ENCODE results near the gene MYH7B.

The MYH7B gene

DNA sequence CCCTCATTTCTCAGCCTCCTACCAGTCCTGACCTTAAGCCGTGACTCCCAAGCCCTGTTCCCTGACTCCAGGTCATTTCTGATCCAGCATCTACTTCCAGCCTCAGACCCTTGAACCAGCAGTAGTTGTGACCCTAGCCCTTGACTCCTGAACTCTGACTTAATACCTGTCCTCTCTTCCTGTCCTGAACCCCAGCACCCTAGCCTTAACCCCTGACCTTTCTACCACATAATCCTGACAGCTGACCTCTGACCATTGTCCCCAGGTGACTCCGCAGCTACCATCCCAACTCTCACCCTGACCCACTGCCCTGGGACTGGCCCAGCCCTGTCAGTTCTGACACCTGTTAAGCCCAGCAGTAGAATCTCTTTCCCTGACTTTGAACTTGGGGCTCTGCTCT is 42.1 kb downstream of the MYH7B start:
- no peak for DNase-seq (ENCODE audit: low read depth)
- no peak overlapping the region for H3K4me3 ChIP-seq (ENCODE audit: control insufficient read depth, low read depth, low read length)
- TF ChIP-seq, protein P1, sequence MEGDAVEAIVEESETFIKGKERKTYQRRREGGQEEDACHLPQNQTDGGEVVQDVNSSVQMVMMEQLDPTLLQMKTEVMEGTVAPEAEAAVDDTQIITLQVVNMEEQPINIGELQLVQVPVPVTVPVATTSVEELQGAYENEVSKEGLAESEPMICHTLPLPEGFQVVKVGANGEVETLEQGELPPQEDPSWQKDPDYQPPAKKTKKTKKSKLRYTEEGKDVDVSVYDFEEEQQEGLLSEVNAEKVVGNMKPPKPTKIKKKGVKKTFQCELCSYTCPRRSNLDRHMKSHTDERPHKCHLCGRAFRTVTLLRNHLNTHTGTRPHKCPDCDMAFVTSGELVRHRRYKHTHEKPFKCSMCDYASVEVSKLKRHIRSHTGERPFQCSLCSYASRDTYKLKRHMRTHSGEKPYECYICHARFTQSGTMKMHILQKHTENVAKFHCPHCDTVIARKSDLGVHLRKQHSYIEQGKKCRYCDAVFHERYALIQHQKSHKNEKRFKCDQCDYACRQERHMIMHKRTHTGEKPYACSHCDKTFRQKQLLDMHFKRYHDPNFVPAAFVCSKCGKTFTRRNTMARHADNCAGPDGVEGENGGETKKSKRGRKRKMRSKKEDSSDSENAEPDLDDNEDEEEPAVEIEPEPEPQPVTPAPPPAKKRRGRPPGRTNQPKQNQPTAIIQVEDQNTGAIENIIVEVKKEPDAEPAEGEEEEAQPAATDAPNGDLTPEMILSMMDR (IDR thresholded peaks at IDR 0.05; ENCODE audit: control insufficient read depth, insufficient read depth, low read depth, low read length, missing control alignments), result no peak

DNA sequence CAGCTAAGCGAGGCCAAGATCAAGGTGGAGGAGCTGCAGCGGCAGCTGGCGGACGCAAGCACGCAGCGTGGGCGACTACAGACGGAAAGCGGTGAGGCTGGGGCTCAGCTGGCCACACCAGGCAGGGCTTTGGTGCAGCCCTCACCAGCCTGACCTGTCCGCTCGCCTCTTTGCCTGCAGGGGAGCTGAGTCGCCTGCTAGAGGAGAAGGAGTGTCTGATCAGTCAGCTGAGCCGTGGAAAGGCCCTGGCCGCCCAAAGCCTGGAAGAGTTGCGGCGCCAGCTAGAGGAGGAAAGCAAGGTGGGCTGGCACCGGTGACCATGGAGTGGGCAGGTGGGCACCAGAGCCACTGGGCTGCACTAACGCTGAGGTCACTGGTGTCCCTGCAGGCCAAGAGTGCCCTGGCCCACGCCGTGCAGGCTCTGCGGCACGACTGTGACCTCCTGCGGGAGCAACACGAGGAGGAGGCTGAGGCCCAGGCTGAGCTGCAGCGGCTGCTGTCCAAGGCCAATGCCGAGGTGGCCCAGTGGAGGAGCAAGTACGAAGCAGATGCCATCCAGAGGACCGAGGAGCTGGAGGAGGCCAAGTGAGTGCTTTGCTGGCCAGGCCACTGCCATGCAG is 42.8 kb downstream of the MYH7B start:
- no peak for DNase-seq (ENCODE audit: low read depth)
- no peak overlapping the region for H3K4me3 ChIP-seq (ENCODE audit: control insufficient read depth, low read depth, low read length)
- TF ChIP-seq, protein P1 (IDR thresholded peaks at IDR 0.05; ENCODE audit: control insufficient read depth, insufficient read depth, low read depth, low read length, missing control alignments), result no peak

DNA sequence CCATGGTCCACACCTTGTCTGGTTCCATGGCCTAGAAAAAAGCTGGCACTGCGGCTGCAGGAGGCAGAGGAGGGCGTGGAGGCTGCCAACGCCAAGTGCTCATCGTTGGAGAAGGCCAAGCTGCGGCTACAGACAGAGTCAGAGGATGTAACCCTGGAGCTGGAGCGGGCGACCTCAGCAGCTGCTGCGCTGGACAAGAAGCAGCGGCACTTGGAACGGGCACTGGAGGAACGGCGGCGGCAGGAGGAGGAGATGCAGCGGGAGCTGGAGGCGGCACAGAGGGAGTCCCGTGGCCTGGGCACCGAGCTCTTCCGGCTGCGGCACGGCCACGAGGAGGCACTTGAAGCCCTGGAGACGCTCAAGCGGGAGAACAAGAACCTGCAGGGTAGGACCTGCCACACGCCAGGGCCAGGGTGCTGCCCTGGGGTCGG is 43.4 kb downstream of the MYH7B start:
- no peak overlapping the region for H3K4me3 ChIP-seq (ENCODE audit: control insufficient read depth, low read depth, low read length)
- TF ChIP-seq, protein P1 (IDR thresholded peaks at IDR 0.05; ENCODE audit: control insufficient read depth, insufficient read depth, low read depth, low read length, missing control alignments), result no peak
- DNase-seq (ENCODE audit: low read depth), result no peak

DNA sequence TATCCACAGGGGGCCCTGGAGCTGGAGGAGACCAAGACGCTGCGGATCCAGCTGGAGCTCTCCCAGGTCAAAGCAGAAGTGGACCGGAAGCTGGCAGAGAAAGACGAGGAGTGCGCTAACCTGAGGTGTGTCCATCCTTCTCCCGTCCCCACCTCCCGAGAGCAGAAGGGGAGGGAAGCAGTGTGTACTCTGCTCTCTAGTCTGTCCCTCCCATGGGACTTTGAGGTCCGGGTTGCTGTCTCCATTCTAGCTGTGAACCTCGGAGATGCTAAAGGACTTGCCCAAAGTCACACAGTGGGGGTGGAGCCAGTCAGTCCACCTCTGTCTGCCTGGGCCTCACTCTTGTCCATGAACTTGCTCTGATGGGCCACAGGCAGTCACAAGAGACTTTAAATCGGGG is 44.1 kb downstream of the MYH7B start:
- TF ChIP-seq, protein P1 (IDR thresholded peaks at IDR 0.05; ENCODE audit: control insufficient read depth, insufficient read depth, low read depth, low read length, missing control alignments), result no peak
- H3K4me3 ChIP-seq (ENCODE audit: control insufficient read depth, low read depth, low read length), result no peak overlapping the region
- DNase-seq (ENCODE audit: low read depth), result no peak

DNA sequence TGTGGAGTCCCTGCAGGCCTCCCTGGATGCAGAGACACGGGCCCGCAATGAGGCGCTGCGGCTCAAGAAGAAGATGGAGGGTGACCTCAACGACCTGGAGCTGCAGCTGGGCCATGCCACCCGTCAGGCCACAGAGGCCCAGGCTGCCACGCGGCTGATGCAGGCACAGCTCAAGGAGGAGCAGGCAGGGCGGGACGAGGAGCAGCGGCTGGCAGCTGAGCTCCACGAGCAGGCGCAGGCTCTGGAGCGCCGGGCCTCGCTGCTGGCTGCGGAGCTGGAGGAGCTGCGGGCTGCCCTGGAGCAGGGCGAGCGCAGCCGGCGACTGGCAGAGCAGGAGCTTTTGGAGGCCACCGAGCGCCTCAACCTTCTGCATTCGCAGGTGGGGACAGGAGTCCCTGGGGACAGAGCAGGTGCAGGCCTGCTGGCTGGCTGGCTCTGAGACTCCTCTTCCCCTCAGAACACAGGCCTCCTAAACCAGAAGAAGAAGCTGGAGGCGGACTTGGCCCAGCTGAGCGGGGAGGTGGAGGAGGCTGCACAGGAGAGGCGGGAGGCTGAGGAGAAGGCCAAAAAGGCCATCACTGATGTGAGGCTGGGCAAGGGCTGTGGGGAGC is 44.7 kb downstream of the MYH7B start:
- DNase-seq (ENCODE audit: low read depth), result no peak
- TF ChIP-seq, protein P1 (IDR thresholded peaks at IDR 0.05; ENCODE audit: control insufficient read depth, insufficient read depth, low read depth, low read length, missing control alignments), result no peak
- H3K4me3 ChIP-seq (ENCODE audit: control insufficient read depth, low read depth, low read length), result no peak overlapping the region

DNA sequence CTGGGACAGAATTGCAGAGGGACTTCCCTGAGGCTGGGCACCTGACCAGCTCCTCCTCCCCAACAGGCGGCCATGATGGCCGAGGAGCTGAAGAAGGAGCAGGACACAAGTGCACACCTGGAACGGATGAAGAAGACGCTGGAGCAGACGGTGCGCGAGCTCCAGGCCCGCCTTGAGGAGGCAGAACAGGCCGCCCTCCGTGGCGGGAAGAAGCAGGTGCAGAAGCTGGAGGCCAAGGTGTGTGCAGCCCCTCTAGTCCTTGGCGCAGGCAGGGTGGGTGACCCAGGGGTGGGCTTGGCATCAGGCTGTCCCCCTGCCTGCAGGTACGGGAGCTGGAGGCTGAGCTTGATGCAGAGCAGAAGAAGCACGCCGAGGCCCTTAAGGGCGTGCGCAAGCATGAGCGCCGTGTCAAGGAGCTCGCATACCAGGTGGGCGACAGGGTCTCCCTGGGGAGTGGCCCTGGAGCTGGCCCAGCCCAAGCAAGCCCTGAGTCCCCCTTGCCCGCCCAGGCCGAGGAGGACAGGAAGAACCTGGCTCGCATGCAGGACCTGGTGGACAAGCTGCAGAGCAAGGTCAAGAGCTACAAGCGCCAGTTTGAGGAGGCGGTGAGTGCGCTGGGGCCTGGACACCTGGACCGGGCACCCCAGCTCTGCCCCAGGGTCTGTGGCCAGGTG is 45.4 kb downstream of the MYH7B start:
- TF ChIP-seq, protein P1 (IDR thresholded peaks at IDR 0.05; ENCODE audit: control insufficient read depth, insufficient read depth, low read depth, low read length, missing control alignments), result no peak
- DNase-seq (ENCODE audit: low read depth), result no peak
- no peak overlapping the region for H3K4me3 ChIP-seq (ENCODE audit: control insufficient read depth, low read depth, low read length)

Measured in AG09309 (cell line).